IMR-90 (cell line): ENCODE results near the gene LYSMD4. TPM values are rescaled to one million over a fixed set of nuclear protein-coding genes. Genes with fewer than 3 reads are reported as not detected.

ENCODE experiments used
- ATAC-seq: fragments of 200-7000 bp; cut with Tn5 transposase; 2 replicates; pipeline ENCODE4 v1.9.1; 2020; ENCODE audit warnings: low read depth, mild to moderate bottlenecking, moderate library complexity
- BruUV-seq: library from RNA; stranded (reverse); fragments of 400-500 nt; replicated peaks from 2 replicates; lab custom pipeline; 2021; lab: Mats Ljungman, UMichigan
- CTCF ChIA-PET: fragments of 300-600 bp; formaldehyde crosslinking; extraction: SDS; loops from one replicate; lab custom pipeline; 2021; ENCODE audit warnings: antibody characterized with exemption; lab: Yijun Ruan, JAX
- POLR2A ChIA-PET: fragments of 300-600 bp; sonication (Branson Sonifier 250); formaldehyde crosslinking; loops from one replicate; lab custom pipeline; 2022; ENCODE audit warnings: antibody characterized with exemption; ENCODE audit not compliant: unreplicated experiment; lab: Charles Lee
- DNase-seq: peaks from one replicate; pipeline ENCODE4 v3.0.0; 2013
- H2AFZ ChIP-seq: replicated peaks from 2 replicates; pipeline ENCODE3; 2013; ENCODE audit warnings: low read length, mild to moderate bottlenecking; ENCODE audit not compliant: poor library complexity
- H2AK5ac ChIP-seq: 2 replicates; pipeline ENCODE4 v1.6.1; 2013; ENCODE audit warnings: low read depth, low read length, inconsistent platforms
- H2AK9ac ChIP-seq: replicated peaks from 2 replicates; pipeline ENCODE3; 2013; ENCODE audit warnings: mild to moderate bottlenecking, low read depth, low read length, moderate library complexity; ENCODE audit not compliant: poor library complexity
- H2BK120ac ChIP-seq: 2 replicates; pipeline ENCODE4 v1.6.1; 2013; ENCODE audit warnings: low read depth, low read length, inconsistent platforms
- H2BK15ac ChIP-seq: 3 replicates; pipeline ENCODE4 v1.6.1; 2013; ENCODE audit warnings: low read depth, low read length, inconsistent platforms
- H2BK20ac ChIP-seq: 2 replicates; pipeline ENCODE4 v1.6.1; 2013; ENCODE audit warnings: low read depth, mild to moderate bottlenecking, inconsistent platforms, low read length, moderate library complexity
- H2BK5ac ChIP-seq: 2 replicates; pipeline ENCODE4 v1.6.1; 2013; ENCODE audit warnings: mild to moderate bottlenecking, low read depth, low read length, inconsistent platforms; ENCODE audit not compliant: poor library complexity, severe bottlenecking
- H3K14ac ChIP-seq: replicated peaks from 2 replicates; pipeline ENCODE4 v1.6.1; 2013; ENCODE audit warnings: low read depth, low read length, inconsistent platforms
- H3K18ac ChIP-seq: 2 replicates; pipeline ENCODE4 v1.6.1; 2013; ENCODE audit warnings: low read depth, low read length, control low read depth
- H3K23ac ChIP-seq: 2 replicates; pipeline ENCODE4 v1.6.1; 2013; ENCODE audit warnings: low read depth, low read length, inconsistent platforms
- H3K27ac ChIP-seq: 2 replicates; pipeline ENCODE4 v1.5.1; 2013; ENCODE audit warnings: mild to moderate bottlenecking, control low read depth, low read length; ENCODE audit not compliant: insufficient read depth
- H3K27me3 ChIP-seq: 2 replicates; pipeline ENCODE4 v1.6.1; 2013; ENCODE audit warnings: low read length; ENCODE audit not compliant: control insufficient read depth, insufficient read depth
- H3K36me3 ChIP-seq: 2 replicates; pipeline ENCODE4 v1.6.1; 2013; ENCODE audit warnings: low read length, mixed read lengths; ENCODE audit not compliant: control insufficient read depth, insufficient read depth
- H3K4ac ChIP-seq: 2 replicates; pipeline ENCODE4 v1.6.1; 2013; ENCODE audit warnings: low read depth, low read length, inconsistent platforms
- H3K4me1 ChIP-seq: 2 replicates; pipeline ENCODE4 v1.6.1; 2013; ENCODE audit warnings: low read length, mixed read lengths; ENCODE audit not compliant: control insufficient read depth, insufficient read depth
- H3K4me2 ChIP-seq: 2 replicates; pipeline ENCODE4 v1.6.1; 2013; ENCODE audit warnings: low read depth, mild to moderate bottlenecking, control low read depth, low read length, moderate library complexity
- H3K4me3 ChIP-seq: 2 replicates; pipeline ENCODE4 v1.5.1; 2013; ENCODE audit warnings: low read depth, mild to moderate bottlenecking, control low read depth, low read length, moderate library complexity; ENCODE audit not compliant: insufficient read depth
- H3K56ac ChIP-seq: 2 replicates; pipeline ENCODE4 v1.6.1; 2013; ENCODE audit warnings: low read length, inconsistent platforms; ENCODE audit not compliant: insufficient read depth; ENCODE audit errors: extremely low read depth
- H3K79me1 ChIP-seq, 2 experiments: 2 replicates each; pipeline ENCODE4 v1.6.1; 2013; ENCODE audit warnings: low read length in 2 of 2, inconsistent platforms in 1 of 2, low read depth in 1 of 2
- H3K9ac ChIP-seq: 2 replicates; pipeline ENCODE4 v1.6.1; 2013; ENCODE audit warnings: low read depth, low read length, control low read depth
- H3K9me1 ChIP-seq: 2 replicates; pipeline ENCODE4 v1.6.1; 2013; ENCODE audit warnings: low read length, inconsistent platforms; ENCODE audit not compliant: insufficient read depth
- H3K9me3 ChIP-seq: 2 replicates; pipeline ENCODE4 v1.6.1; 2013; ENCODE audit warnings: low read length; ENCODE audit not compliant: control insufficient read depth, insufficient read depth
- H4K20me1 ChIP-seq: 2 replicates; pipeline ENCODE4 v1.6.1; 2013; ENCODE audit warnings: low read length, inconsistent platforms; ENCODE audit not compliant: insufficient read depth
- H4K5ac ChIP-seq: 2 replicates; pipeline ENCODE4 v1.6.1; 2013; ENCODE audit warnings: mild to moderate bottlenecking, low read depth, low read length, control low read depth
- H4K8ac ChIP-seq, 2 experiments: 2 replicates each; pipeline ENCODE4 v1.6.1; 2013; ENCODE audit warnings: low read depth in 2 of 2, low read length in 2 of 2, control low read depth in 1 of 2, inconsistent platforms in 1 of 2
- H4K91ac ChIP-seq: 2 replicates; pipeline ENCODE4 v1.6.1; 2013; ENCODE audit warnings: low read depth, low read length, inconsistent platforms; ENCODE audit not compliant: insufficient read depth
- BHLHE40 ChIP-seq: fragments of 150-350 bp; IDR thresholded peaks from 2 replicates; pipeline ENCODE4 v1.6.1; 2016; ENCODE audit warnings: mild to moderate bottlenecking, low read depth, low read length
- CHD1 ChIP-seq: IDR thresholded peaks from 2 replicates; pipeline ENCODE4 v1.6.1; 2012; ENCODE audit warnings: low read depth, low read length, improper control_type of control experiment
- FOS ChIP-seq: fragments of 150-350 bp; IDR thresholded peaks from 2 replicates; pipeline ENCODE4 v1.6.1; 2016; ENCODE audit warnings: low read depth, low read length
- MXI1 ChIP-seq: IDR thresholded peaks from 2 replicates; pipeline ENCODE4 v1.6.1; 2012; ENCODE audit warnings: low read depth, mild to moderate bottlenecking, low read length, moderate library complexity, borderline replicate concordance
- NFE2L2 ChIP-seq: fragments of 150-350 bp; IDR thresholded peaks from 2 replicates; pipeline ENCODE4 v1.6.1; 2016; ENCODE audit warnings: low read depth, mild to moderate bottlenecking, low read length
- POLR2A ChIP-seq: IDR thresholded peaks from 2 replicates; pipeline ENCODE4 v1.6.1; 2012; ENCODE audit warnings: mild to moderate bottlenecking, low read depth, low read length
- WGBS, 2 experiments: methylation state at CpG; one replicate each; pipeline versions ENCODE4 v1.1.5 to v1.1.7; 2013; ENCODE audit warnings: missing lambda C conversion rate in 2 of 2; ENCODE audit not compliant: insufficient read length in 1 of 2; ENCODE audit errors: extremely low coverage in 2 of 2; 5-methylcytosine and 5-hydroxymethylcytosine counted together
- dilution Hi-C: fragments of 300-500 bp; cut with HindIII; formaldehyde crosslinking; loops from one replicate; pipeline ENCODE4 v1.14.3; 2018; ENCODE audit warnings: low sequenced_read_pairs; ENCODE audit not compliant: unreplicated experiment
- in situ Hi-C: fragments of 300-500 bp; cut with MboI; formaldehyde crosslinking; loops from 3 replicates; pipeline ENCODE4 v1.14.3; 2019; ENCODE audit warnings: low sequenced_read_pairs, inconsistent platforms, mixed read lengths
- intact Hi-C: fragments of 100-400 bp; cut with micrococcal nuclease; formaldehyde crosslinking; loops from 2 replicates; pipeline ENCODE4 v1.10.0; 2022
- polyA plus RNA-seq, 3 experiments: library from polyadenylated mRNA; depleted of rRNA; stranded (reverse); fragments of >200 nt; gene quantifications; 2 replicates each; pipeline ENCODE4 v1.2.3, GENCODE V29; 2012; ENCODE audit warnings: low replicate concordance in 1 of 3
- total RNA-seq: library from RNA; depleted of rRNA; stranded (reverse); fragments of >200 nt; gene quantifications from 2 replicates; pipeline ENCODE4 v1.2.3, GENCODE V29; 2012
- TF ChIP-seq, protein P1 (sequence below): conservative IDR thresholded peaks from 2 replicates; pipeline ENCODE4 v1.5.1; 2012; ENCODE audit warnings: mild to moderate bottlenecking, low read depth, low read length, improper control_type of control experiment

Gene LYSMD4
- total and polyA plus RNA-seq, 2 of the 4 experiments (the other 2 are of a cell fraction) = 4.5 to 5.0 TPM

GRCh38 chr15:99709243-99709986 is 23.8 kb downstream of the LYSMD4 start:
- dilution Hi-C loops (no loop called here), intact Hi-C loops (loop anchor here (2.0 kb wide), 1 partner anchor 45 kb away; no protein-coding TSS in a partner anchor), in situ Hi-C loops (loop anchor here (5.0 kb wide), 1 partner anchor 427 kb away; no protein-coding TSS in a partner anchor)
- Histone ChIP-seq H3K4me1 (peaks cover 13% of the 10 kb centered on the region), H3K27me3 (no peaks in the 10 kb centered on the region), H3K9ac (no peak overlapping the region), H4K8ac (no peak overlapping the region; a peak in 1 of 4 replicates), H3K4me3 (no peak overlapping the region), H3K18ac (peak overlapping the region; percentile 38; the same call in 1 of the 2 replicates), H4K20me1 (peaks cover 6% of the 10 kb centered on the region; the same call in 1 of the 2 replicates), H4K5ac (peak overlapping the region; percentile 3; the same call in 1 of the 2 replicates), H2BK20ac (peak overlapping the region; percentile 83; the same call in 1 of the 2 replicates), H2BK15ac (peak overlapping the region; percentile 18; the same call in 1 of the 3 replicates), H2BK5ac (no peak overlapping the region), H3K56ac (no peak overlapping the region), H2BK120ac (peak overlapping the region; percentile 36), H4K91ac (peak overlapping the region; percentile 10; the same call in 1 of the 2 replicates), H3K4ac (peak overlapping the region; percentile 64), H3K14ac (peak overlapping the region; percentile 40), H2AK5ac (peak overlapping the region; percentile 81), H3K79me1 (peaks cover 2 to 17% of the 10 kb centered on the region in 2 experiments; a peak in 2 of 4 replicates), H3K27ac (no peak overlapping the region), H3K23ac (peak overlapping the region; percentile 20), H2AFZ (peak overlapping the region; percentile 26), H3K4me2 (no peak overlapping the region; the same call in 1 of the 2 replicates), H3K36me3 (peaks cover 28% of the 10 kb centered on the region), H3K9me3 (no peaks in the 10 kb centered on the region), H3K9me1 (peaks cover 8% of the 10 kb centered on the region), H2AK9ac (peak overlapping the region; percentile 84)
- ATAC-seq (no peak), DNase-seq (no peak)
- WGBS, 2 experiments = 67% methylated on average over 5 of the region's 16 CpGs; no CpG with 5 or more reads in 1 of the 2 experiments
- TF ChIP-seq POLR2A = no peak
- no peak for TF ChIP-seq FOS
- no peak for TF ChIP-seq MXI1
- no peak for TF ChIP-seq CHD1
- TF ChIP-seq NFE2L2 = no peak
- TF ChIP-seq BHLHE40 = no peak
- TF ChIP-seq, protein P1, sequence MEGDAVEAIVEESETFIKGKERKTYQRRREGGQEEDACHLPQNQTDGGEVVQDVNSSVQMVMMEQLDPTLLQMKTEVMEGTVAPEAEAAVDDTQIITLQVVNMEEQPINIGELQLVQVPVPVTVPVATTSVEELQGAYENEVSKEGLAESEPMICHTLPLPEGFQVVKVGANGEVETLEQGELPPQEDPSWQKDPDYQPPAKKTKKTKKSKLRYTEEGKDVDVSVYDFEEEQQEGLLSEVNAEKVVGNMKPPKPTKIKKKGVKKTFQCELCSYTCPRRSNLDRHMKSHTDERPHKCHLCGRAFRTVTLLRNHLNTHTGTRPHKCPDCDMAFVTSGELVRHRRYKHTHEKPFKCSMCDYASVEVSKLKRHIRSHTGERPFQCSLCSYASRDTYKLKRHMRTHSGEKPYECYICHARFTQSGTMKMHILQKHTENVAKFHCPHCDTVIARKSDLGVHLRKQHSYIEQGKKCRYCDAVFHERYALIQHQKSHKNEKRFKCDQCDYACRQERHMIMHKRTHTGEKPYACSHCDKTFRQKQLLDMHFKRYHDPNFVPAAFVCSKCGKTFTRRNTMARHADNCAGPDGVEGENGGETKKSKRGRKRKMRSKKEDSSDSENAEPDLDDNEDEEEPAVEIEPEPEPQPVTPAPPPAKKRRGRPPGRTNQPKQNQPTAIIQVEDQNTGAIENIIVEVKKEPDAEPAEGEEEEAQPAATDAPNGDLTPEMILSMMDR = no peak
- no TSS peak for BruUV-seq
- ChIA-PET POLR2A (no interaction called here), CTCF (interaction anchor here (2.1 kb wide), 1 partner anchor 437 kb away, joined by 8 read pairs; no protein-coding TSS in a partner anchor)
